GM18498 (cell line): Measurements from ENCODE around the gene TCF7.
A peak's percentile ranks its signal among the peaks of the same experiment; 100 is the strongest.

ENCODE experiments used
- ATAC-seq: cut with Tn5 transposase; IDR thresholded peaks from one replicate; pipeline ENCODE4 v1.9.1; 2021; ENCODE audit warnings: mild to moderate bottlenecking, moderate library complexity; ENCODE audit not compliant: unreplicated experiment

The TCF7 gene

DNA sequence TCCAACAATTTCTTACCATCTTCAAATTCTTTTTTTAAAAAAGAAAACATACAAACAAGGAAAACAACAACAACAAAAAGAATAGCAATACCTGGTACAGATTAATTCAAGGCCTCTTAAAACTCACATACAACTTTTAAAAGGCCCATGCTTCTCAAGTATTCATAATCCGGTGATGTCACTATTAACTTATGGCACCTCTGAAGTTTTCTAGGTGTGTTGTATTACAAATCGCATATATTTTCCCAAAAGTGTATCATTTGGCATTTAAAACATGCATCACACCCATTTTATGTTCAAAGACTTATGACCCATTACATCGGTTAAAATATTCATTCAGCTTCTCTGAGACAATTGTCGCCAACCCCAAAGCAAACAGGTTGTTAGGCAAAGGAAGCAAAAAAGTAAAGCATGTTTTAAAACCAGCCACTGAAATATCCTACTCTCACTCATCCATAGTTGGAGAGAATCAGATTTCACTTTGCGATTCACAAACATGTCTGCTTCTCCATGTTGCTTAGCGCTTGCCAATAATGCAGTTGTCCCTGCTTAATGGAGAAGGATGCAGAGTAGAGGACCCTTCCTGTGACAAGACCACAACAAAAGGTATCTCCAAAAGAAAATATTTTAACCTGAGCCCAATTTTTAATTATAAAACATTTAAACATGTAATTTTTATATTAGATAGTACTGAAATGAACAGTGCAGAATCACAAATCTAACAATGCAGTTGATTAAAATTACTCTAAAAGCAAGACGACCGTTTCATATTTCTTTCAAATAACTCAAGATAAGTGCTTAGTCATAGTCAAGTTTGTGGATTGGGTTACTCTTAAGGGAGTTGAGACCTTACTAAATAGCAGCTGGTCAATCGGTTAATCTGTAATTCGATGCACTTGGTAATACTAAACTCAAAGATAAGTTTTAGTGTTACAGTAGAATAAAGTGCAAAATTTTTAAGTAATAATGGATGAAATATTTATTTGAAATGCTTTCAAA, 60.7 kb downstream of the TCF7 start:
- no peak for ATAC-seq

DNA sequence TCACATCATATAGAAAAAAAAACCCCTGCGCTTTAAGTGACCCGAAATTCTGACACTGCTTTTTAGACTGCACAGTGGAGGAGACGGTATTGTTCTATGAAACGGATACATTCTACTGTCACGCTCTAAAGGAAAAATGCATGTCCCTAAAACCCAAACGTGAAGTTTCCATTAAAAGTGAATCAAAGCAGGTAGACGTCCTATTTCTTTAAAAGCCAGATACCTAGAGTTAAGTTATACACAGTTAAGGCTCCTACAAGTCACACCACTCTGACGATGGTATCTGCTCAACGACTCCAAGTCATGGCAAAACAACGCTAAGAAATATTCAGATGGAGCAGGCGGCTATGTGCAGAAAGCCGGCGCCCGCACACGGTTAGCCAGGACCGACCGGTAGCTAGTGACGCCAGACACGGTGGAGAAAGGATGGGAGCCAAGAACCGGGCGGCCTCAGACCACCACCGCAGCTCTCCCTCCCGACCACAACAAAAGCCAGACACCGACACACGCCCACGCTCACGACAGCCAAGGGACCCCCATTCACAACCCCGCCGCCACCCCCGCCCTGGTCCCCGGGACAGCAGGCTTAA, 61.5 kb downstream of the TCF7 start:
- ATAC-seq, result peak; percentile 25

DNA sequence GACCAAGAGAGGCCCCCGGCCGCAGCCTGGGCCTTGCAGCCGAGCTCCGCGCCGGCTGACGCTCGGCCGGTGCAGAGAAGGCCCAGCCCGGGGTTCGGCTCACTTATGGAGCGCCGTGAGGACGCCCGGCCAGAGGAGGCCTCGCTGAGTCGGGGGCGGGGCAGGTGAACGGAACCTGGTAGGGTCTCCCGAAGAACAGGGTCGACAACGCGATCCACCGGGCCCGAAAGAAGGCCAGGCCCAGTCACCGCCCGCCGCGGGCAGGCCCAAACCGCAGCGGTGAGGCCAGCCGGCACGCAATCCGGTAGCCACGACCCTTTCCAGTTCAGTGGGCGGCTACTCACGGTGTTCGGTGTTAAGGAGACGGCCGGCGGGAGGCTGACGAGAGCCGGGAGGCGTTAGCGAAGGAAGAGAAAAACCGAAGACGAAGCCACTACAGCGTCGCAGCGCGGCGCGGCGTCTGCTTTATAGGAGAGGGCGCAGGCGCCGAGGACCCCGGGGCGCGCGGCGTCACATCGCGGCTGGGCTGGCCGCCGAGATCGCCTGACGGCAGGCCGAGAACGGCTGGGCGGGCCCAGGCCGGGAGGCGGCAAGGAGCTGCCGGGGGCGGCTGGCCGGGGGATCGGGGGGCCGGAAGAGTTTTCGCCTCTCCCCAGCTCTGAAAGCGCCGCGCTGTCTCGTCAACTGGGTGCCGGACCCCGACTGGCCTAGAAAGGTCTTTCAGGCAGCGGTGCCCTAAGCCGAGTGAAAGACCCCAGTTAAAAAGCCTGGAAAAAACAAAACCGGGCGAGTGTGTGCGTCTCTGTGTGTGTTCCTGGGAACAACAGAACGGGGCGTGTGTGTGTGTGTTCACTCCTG, 62.3 kb downstream of the TCF7 start, which contains the start of gene SKP1:
Gene SKP1 (minus strand): TSS at position 440 of the 858 bp plus-strand sequence. CDS start 2,928 bp downstream, outside the sequence.
- peak; percentile 88 for ATAC-seq

DNA sequence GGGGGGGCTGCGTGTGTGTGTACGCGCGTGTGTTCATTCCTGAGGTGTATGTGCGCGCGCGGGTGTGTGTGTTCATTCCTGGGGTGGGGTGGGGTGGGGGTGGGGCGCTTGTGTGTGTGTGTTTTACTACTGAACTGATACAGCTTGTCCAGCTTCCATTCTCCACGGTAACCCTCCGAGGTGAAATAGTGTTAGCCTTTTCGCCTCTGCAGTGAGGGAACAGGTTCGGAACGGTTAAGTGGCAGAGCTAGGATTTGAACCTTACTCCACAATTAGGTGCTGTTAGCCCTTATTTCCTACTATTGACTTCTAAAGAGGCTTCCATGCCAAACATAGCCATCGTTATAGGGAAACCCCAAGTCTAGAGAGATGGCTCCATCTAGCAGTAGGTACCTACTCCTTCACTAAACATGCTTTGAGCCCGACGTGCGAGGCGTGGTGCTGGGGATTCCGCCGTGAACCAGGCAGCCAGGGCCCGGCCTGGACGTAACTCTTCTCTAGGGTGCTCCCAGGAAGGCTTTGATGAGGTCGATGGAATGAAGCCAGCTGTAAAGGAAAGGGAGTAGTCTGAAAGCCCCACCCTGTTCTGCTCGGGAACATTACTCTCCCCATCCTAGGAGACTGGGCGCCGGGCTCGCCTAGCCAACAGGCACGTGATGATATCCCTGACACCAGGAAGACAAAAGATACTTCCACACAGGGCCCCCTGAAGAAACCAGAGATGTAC, 63.1 kb downstream of the TCF7 start:
- ATAC-seq, result no peak

DNA sequence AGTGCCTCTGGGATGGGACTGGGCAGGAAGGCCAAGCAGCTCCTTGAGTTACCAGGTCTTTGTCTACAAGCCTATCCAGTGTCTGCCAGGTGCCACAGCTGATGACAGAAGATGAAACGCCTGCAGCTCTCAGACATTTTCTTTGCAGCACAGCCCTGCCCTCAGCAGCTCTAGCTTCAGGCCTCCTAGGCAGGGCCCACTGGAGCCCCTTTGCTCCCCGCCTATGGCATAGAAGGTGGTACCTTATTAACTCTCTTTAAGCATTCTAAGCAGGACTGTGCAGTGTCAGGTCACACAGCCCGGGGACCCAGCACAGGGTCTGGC, 63.6 kb downstream of the TCF7 start:
- ATAC-seq, result no peak

DNA sequence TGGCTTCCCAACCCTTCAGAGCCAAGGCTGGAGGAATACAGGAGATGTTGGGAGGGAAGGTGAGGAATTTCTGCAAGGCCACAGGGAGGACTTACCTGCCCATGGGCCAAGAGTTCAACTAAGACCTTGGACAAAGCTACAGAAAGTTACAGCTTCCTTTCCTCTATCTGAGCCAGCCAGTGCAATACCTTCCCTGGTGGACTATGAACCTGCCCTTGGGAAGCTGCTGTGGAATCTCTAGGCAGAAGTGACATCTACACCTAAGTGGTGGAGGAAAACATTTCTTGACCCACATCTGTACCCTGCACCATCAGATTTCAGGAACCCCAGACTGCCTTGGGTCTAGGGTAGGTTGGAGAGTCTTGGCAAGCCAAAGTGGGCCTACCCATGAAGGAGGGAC, 69.0 kb downstream of the TCF7 start:
- ATAC-seq, result no peak

DNA sequence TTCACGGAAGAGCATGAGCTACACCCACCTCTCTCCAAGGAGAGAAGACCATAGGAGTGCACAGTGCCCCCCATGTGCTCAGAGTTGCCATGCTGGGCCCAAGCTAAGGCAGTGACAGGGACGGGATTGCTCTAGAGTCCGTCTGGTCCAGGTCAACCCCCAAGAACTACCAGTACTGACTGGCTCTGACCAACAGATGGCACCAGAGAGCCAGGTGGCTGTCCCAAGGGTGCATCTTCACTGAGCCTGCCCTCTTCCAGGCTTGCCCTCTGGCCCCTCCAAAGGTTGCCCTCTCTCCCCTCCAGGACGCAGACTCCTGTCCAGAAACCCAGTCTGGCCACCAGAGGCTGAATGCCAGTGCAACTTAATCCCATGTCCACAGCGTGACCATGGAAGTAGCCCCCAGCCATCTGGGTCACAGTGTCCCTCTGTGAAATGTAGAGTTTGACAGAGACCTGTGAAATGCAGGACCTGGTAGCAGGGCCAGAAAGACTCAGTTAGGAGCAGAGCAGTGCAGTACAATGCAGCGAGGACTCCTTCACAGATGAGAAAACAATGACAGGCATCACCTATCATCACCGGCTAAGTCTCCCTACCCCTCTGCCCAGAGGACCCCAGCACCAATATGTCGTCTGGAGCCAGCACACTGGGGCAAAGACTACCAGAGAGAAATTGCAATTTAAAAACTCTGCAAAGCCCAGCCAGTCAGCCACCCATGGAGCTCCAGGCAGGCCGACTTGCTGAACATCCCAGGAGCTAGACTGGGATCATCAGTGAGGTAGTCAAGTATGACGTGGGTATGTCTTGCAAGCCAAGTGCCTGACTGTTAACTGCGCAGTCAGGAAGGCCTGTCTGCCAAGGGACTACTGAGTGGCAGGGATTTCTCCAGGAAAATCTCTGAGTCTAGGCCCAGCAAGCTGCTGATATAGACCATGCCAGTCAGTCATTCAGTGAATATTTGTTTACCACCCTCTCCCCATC, 70.0 kb downstream of the TCF7 start:
- no peak for ATAC-seq

DNA sequence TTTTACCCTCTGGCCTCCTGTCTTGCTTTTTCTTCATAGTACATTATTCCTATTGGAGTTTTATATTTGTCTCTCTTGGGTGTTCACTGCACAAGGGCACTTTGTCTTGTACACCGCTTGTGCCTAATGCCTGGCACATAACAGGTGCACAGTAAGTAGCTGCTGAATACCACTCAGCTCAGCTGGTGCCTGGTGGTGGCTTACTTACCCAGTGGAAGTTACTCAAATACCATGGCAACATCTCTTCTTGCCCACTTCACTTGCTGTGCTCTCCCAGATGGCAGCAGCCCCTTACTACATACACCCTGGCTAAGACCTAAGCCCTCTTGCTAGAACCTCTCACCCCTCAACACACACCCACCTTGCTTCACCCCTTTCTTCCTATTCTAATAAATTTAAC, 73.6 kb downstream of the TCF7 start:
- no peak for ATAC-seq

DNA sequence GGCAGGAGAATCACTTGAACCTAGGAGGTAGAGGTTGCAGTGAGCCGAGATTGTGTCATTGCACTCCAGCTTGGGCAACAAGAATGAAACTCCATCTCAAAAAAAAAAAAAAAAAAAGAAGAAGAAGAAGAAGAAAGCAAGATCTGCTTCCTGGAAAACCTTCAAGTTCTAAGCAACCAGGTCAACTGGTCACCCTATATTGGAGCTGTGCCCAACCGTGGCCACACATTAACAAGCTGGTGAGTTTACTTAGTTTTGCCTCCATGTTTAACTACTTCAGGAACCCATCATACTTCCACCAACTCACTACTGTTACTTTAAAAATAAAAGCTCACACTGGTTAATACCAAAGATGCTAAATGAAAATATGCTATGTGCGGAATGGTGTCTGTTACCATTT, 74.5 kb downstream of the TCF7 start:
- no peak for ATAC-seq

DNA sequence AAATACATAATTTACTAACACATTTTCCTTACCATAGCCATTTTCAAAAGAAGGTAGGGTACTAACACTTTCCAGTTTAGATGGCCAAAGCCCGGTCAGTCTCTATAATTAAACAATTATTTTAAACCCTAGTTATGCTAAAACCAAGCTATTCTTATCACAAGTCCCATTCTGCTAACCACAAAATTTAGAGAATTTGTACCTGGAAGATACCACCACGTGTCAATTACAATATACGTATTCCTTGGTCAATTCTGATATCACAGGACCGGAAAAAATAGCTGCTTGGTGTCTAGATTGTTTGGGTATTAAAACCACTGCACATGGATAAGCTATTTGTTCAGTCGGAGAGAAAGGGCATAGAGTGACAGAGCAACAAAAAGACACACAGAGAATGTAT, 81.2 kb downstream of the TCF7 start:
- no peak for ATAC-seq
